H1 (cell line): ENCODE results near the gene CBL. TPM values are rescaled to one million over a fixed set of nuclear protein-coding genes. Genes with fewer than 3 reads are reported as not detected.

Experiments
- CHD7 ChIP-seq: fragments of 300-600 bp; sonication (generic); IDR thresholded peaks from 2 replicates; pipeline ENCODE4 v1.7.1; 2012; ENCODE audit warnings: low read length, moderate library complexity, mild to moderate bottlenecking, inconsistent platforms; ENCODE audit not compliant: insufficient replicate concordance
- HDAC6 ChIP-seq: IDR thresholded peaks from one replicate; pipeline ENCODE4 v1.7.1; 2012; ENCODE audit warnings: low read depth, mild to moderate bottlenecking, inconsistent platforms, low read length, moderate library complexity
- KDM4A ChIP-seq: IDR thresholded peaks from one replicate; pipeline ENCODE4 v1.7.1; 2012; ENCODE audit warnings: low read depth, mild to moderate bottlenecking, moderate library complexity, low read length, inconsistent platforms; ENCODE audit not compliant: severe bottlenecking
- PHF8 ChIP-seq: fragments of 200-600 bp; sonication (generic); conservative IDR thresholded peaks from 2 replicates; pipeline ENCODE4 v1.7.1; 2012; ENCODE audit warnings: low read depth, mild to moderate bottlenecking, inconsistent platforms, low read length, moderate library complexity
- RXRA ChIP-seq: IDR thresholded peaks from 2 replicates; pipeline ENCODE4 v1.6.1; 2011; ENCODE audit warnings: low read depth, mild to moderate bottlenecking, low read length, moderate library complexity; ENCODE audit not compliant: insufficient read depth
- polyA plus RNA-seq, 7 experiments: library from polyadenylated mRNA; depleted of rRNA in 3 of 7; stranded (reverse) in 5 of 7; unstranded in 2 of 7; fragments of >200 nt in 5 of 7; fragments of 200-250 nt in 2 of 7; gene quantifications; 1 replicate in 5 of 7; 2 replicates in 1 of 7; 4 replicates in 1 of 7; pipeline versions ENCODE4 v1.2.1 to v1.2.3, GENCODE V29; 2011 to 2013; ENCODE audit warnings: missing spikeins in 2 of 7, mixed read lengths in 2 of 7
- total RNA-seq: library from RNA; stranded (reverse); fragmentation: NEBNext Ultra II Directional; extraction: Animal tissue kit (Norgen Biotek cat#: 25700); gene quantifications from 2 replicates; pipeline ENCODE4 v1.2.1, GENCODE V29; 2021

The CBL gene
- total and polyA plus RNA-seq, 2 of the 8 experiments (the other 6 are each of a cell fraction or from before 2014, with no cell fraction given) = 23.1 to 57.8 TPM

- TF ChIP-seq CHD7 = no peak
- no peak for TF ChIP-seq HDAC6
- TF ChIP-seq KDM4A = no peak
- no peak for TF ChIP-seq RXRA
- TF ChIP-seq PHF8 = no peak
These were observed 118.0 kb downstream of the CBL start (continued) for GRCh38 chr11:119324189-119324588.
